ENCODE results near the gene TMEM203. TPM values are rescaled to one million over a fixed set of nuclear protein-coding genes. Genes with fewer than 3 reads are reported as not detected.

The TMEM203 gene
- total and polyA plus RNA-seq, 10 of the 15 experiments (the other 5 are each of a cell fraction or from before 2014, with no cell fraction given): 7.2 to 68.1 (median 33.8) TPM

DNA sequence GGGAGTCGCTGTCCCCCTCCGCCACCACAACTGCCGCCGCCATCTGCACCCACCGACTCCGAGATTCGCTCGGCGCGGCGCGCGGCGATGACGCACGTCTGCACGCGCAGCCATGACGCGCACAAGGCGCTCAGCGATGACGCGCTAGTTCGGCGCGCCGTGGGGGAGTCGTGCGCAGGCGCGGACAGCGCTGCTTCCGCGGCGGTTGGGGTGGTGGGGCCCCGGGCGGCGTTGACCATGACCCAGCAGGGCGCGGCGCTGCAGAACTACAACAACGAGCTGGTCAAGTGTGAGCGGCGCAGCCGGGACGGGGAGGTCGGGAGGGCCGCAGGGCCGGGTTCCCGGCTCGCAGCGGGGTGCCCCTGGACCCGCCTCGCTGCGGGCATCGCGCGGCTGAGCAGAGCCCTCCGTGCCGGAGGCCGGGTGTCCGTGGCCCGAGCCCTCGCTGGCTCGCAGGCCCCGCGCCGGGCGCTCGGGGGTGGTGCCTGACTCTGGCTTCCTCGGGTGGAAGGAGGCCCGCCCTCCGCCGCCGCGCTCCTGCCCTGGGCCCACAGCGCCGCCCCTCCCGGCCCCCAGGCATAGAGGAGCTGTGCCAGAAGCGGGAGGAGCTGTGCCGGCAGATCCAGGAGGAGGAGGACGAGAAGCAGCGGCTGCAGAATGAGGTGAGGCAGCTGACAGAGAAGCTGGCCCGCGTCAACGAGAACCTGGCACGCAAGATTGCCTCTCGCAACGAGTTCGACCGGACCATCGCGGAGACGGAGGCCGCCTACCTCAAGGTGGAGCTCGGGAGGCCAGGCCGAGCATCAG, 16.8 kb downstream of the TMEM203 start, which contains the start of the genes ANAPC2 and SSNA1:
TSS of gene ANAPC2 (minus strand) at position 71 of the 807 bp plus-strand sequence. CDS start at position 43, 28 bp downstream.
TSS of gene SSNA1 (plus strand) at position 187 of the 807 bp plus-strand sequence. CDS start at position 238, 51 bp downstream.
- Histone ChIP-seq H3K36me3 (ENCODE audit: control insufficient read depth in 2 of 2, insufficient read depth in 2 of 2, low read length in 1 of 2) (peaks cover under 1 to 15% of the 10 kb centered on the region in 2 experiments; a peak in 3 of 4 replicates), H3K4me1 (ENCODE audit: control insufficient read depth, insufficient read depth, low read length) (peaks cover 22% of the 10 kb centered on the region), H3K4me2 (ENCODE audit: control insufficient read depth, insufficient read depth) (peak within 1 kb of the TSS; percentile 93), H3K9me3 (replicated peaks; ENCODE audit: control insufficient read depth, insufficient read depth, low read length) (no peaks in the 10 kb centered on the region), H3K27ac (ENCODE audit: control insufficient read depth, insufficient read depth) (peak within 1 kb of the TSS; percentile 77), H3K79me2 (ENCODE audit: control insufficient read depth, insufficient read depth, low read length) (peaks cover 35% of the 10 kb centered on the region), H2AFZ (ENCODE audit: control insufficient read depth, low read depth, low read length) (peak within 1 kb of the TSS; percentile 87), H4K20me1 (ENCODE audit: control insufficient read depth, insufficient read depth) (peaks cover 7% of the 10 kb centered on the region; the same call in 1 of the 2 replicates), H3K27me3 (replicated peaks in 1 of 2; ENCODE audit: control insufficient read depth in 2 of 2, insufficient read depth in 2 of 2, low read length in 1 of 2) (no peaks in the 10 kb centered on the region), H3K4me3 (peak within 1 kb of the TSS; percentile 99), H3K9ac (ENCODE audit: control insufficient read depth, insufficient read depth, low read length) (peak within 1 kb of the TSS; percentile 80)
- peak; percentile 82 for DNase-seq (ENCODE audit: low read depth, low spot score)
- intact Hi-C loops (cut with micrococcal nuclease; ENCODE audit: unreplicated experiment): loop anchor here (5.0 kb wide), 2 partner anchors 34 to 61 kb away; partner anchors contain the start of gene RNF208
- POLR2A ChIA-PET: interaction anchor here (0.5 to 4.6 kb wide), 17 partner anchors 10 to 197 kb away, joined by 3 to 22 read pairs (median 6); partner anchors contain the start of genes CYSRT1, LRRC26, RNF208 and RNF224
- in situ Hi-C loops (cut with MboI): no loop called here
- peak; percentile 92 for ATAC-seq
- SMC1A ChIA-PET (ENCODE audit: uncharacterized antibody, unreplicated experiment): interaction anchor here (0.7 to 2.5 kb wide), 11 partner anchors 8 to 93 kb away, joined by 3 to 13 read pairs (median 4); partner anchors contain the start of gene TPRN
- RAD21 ChIA-PET (ENCODE audit: unreplicated experiment): interaction anchor here (0.6 to 3.6 kb wide), 16 partner anchors 8 to 162 kb away, joined by 3 to 23 read pairs (median 5); partner anchors contain the start of genes DPP7, RNF208, RNF224 and TPRN
- WGBS (ENCODE audit: insufficient coverage, insufficient replicate concordance, low lambda C conversion rate, missing lambda C conversion rate): under 1% methylated on average over 98 of the region's 98 CpGs
- TSS peak; percentile 90 for BruUV-seq (replicated peaks)
- CTCF ChIA-PET: interaction anchor here (0.5 to 2.7 kb wide), 20 partner anchors 12 to 221 kb away, joined by 3 to 21 read pairs (median 6); partner anchors contain the start of genes CYSRT1, MAN1B1, RNF208 and RNF224
- peak; percentile 91 for FAIRE-seq
- TF ChIP-seq ZNF384 (IDR thresholded peaks at IDR 0.05; ENCODE audit: borderline replicate concordance, low read depth, low read length) (0 out of 2 replicates have a peak, but pooled peaks have one; percentile 26), E4F1 (IDR thresholded peaks at IDR 0.05; ENCODE audit: borderline replicate concordance, partially characterized antibody) (peak; percentile 35), ESRRA (IDR thresholded peaks at IDR 0.05; ENCODE audit: low read length) (peak; percentile 83; the same call in 1 of the 2 replicates), ZBED1 (IDR thresholded peaks at IDR 0.05; ENCODE audit: borderline replicate concordance) (no peak), CUX1 (IDR thresholded peaks at IDR 0.05; ENCODE audit: insufficient replicate concordance, low read depth, low read length) (no peak), POLR2AphosphoS2 (IDR thresholded peaks at IDR 0.05; ENCODE audit: low read depth, low read length) (peak; percentile 85), KLF5 (IDR thresholded peaks at IDR 0.05; ENCODE audit: partially characterized antibody) (peak; percentile 83), IRF4 (IDR thresholded peaks at IDR 0.05; ENCODE audit: low read depth, low read length) (peak; percentile 10; the same call in 1 of the 2 replicates)
- TF ChIP-seq, protein P1, sequence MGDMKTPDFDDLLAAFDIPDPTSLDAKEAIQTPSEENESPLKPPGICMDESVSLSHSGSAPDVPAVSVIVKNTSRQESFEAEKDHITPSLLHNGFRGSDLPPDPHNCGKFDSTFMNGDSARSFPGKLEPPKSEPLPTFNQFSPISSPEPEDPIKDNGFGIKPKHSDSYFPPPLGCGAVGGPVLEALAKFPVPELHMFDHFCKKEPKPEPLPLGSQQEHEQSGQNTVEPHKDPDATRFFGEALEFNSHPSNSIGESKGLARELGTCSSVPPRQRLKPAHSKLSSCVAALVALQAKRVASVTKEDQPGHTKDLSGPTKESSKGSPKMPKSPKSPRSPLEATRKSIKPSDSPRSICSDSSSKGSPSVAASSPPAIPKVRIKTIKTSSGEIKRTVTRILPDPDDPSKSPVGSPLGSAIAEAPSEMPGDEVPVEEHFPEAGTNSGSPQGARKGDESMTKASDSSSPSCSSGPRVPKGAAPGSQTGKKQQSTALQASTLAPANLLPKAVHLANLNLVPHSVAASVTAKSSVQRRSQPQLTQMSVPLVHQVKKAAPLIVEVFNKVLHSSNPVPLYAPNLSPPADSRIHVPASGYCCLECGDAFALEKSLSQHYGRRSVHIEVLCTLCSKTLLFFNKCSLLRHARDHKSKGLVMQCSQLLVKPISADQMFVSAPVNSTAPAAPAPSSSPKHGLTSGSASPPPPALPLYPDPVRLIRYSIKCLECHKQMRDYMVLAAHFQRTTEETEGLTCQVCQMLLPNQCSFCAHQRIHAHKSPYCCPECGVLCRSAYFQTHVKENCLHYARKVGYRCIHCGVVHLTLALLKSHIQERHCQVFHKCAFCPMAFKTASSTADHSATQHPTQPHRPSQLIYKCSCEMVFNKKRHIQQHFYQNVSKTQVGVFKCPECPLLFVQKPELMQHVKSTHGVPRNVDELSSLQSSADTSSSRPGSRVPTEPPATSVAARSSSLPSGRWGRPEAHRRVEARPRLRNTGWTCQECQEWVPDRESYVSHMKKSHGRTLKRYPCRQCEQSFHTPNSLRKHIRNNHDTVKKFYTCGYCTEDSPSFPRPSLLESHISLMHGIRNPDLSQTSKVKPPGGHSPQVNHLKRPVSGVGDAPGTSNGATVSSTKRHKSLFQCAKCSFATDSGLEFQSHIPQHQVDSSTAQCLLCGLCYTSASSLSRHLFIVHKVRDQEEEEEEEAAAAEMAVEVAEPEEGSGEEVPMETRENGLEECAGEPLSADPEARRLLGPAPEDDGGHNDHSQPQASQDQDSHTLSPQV (IDR thresholded peaks at IDR 0.05): peak; percentile 72

Measured in GM12878 (cell line).